Astrocyte of the cerebellum (primary cell): ENCODE measurements around the gene SERPINA4.

Experiments
- DNase-seq: peaks from one replicate; pipeline ENCODE4 v3.0.0-alpha.2; 2011; ENCODE audit warnings: low read depth
- H3K4me3 ChIP-seq: 2 replicates; pipeline ENCODE4 v1.5.1; 2011; ENCODE audit warnings: mild to moderate bottlenecking, low read depth, low read length, moderate library complexity
- in situ Hi-C: cut with HindIII; loops from 2 replicates; pipeline ENCODE4 v1.10.0; 2017; ENCODE audit warnings: low sequenced_read_pairs
- TF ChIP-seq, protein P1 (sequence below): IDR thresholded peaks from 2 replicates; pipeline ENCODE4 v1.5.1; 2012; ENCODE audit warnings: low read length, low read depth, moderate library complexity, mild to moderate bottlenecking; ENCODE audit errors: missing control alignments

The SERPINA4 gene

GRCh38 chr14:94593749-94594431 is 32.6 kb downstream of the SERPINA4 start:
- in situ Hi-C loops: no loop called here
- DNase-seq: no peak
- H3K4me3 ChIP-seq: no peak overlapping the region
- TF ChIP-seq, protein P1, sequence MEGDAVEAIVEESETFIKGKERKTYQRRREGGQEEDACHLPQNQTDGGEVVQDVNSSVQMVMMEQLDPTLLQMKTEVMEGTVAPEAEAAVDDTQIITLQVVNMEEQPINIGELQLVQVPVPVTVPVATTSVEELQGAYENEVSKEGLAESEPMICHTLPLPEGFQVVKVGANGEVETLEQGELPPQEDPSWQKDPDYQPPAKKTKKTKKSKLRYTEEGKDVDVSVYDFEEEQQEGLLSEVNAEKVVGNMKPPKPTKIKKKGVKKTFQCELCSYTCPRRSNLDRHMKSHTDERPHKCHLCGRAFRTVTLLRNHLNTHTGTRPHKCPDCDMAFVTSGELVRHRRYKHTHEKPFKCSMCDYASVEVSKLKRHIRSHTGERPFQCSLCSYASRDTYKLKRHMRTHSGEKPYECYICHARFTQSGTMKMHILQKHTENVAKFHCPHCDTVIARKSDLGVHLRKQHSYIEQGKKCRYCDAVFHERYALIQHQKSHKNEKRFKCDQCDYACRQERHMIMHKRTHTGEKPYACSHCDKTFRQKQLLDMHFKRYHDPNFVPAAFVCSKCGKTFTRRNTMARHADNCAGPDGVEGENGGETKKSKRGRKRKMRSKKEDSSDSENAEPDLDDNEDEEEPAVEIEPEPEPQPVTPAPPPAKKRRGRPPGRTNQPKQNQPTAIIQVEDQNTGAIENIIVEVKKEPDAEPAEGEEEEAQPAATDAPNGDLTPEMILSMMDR: no peak

DNA sequence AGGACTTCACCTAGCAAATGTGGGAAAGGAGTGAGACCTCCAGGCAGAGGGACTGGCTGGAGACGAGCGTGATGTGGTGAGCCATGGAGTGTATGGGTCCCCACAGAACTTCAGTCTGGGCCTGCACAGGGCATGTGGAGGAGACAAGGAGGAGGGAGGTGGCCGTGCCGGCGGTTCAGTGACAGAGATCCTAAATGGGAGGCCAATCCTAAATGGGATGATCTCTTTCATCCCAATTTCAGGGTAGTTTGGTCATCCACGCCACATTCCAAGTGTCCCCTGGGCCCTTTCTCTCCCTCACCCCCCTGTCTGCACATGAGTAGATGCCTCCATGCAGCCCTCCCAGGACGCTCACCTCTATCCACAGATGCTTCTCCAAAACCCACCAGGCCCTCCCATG is 33.2 kb downstream of the SERPINA4 start:
- DNase-seq: no peak
- in situ Hi-C loops: no loop called here
- TF ChIP-seq, protein P1: no peak
- no peak overlapping the region for H3K4me3 ChIP-seq

DNA sequence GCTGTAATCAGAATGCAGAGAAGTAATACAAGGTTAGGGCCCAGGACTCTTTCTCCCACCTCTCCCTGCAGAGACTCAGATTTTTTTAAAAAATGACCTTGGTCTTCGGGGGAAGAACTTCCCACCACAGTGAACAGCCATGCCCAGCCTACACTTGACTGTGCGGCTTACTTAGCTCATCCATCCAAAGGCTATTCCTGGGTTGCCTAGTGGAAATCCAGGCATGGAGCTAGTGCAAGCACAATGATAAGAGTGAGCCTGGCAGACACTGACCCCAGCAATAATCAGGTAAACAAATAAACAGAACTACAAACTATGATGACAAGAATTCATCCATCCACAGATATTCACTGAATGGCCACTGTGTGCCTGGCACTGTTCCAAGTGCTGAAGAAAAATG is 34.7 kb downstream of the SERPINA4 start:
- TF ChIP-seq, protein P1: no peak
- in situ Hi-C loops: no loop called here
- DNase-seq: no peak
- no peak overlapping the region for H3K4me3 ChIP-seq

DNA sequence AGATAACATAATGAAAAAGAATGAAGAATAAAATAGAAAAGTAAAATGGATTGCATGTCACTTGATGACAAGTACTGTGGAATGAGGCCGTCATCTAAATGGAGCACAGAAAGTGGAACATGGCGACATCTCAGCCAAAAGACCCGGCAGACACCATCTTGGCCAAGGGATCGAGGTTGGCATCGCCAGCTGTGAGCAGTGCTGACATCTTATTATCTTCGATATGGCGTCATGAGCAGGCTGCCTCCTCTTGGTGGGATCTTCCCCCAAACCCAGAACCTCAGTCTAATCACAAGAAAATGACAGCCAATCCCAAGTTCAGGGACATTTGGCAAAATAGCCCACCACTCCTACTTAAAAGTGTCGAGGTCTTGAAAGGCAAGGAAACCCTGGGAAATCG is 35.1 kb downstream of the SERPINA4 start:
- no peak overlapping the region for H3K4me3 ChIP-seq
- no peak for DNase-seq
- TF ChIP-seq, protein P1: no peak
- in situ Hi-C loops: no loop called here

GRCh38 chr14:94597788-94598187 is 36.5 kb downstream of the SERPINA4 start:
- H3K4me3 ChIP-seq: no peak overlapping the region
- in situ Hi-C loops: no loop called here
- TF ChIP-seq, protein P1: no peak
- no peak for DNase-seq

DNA sequence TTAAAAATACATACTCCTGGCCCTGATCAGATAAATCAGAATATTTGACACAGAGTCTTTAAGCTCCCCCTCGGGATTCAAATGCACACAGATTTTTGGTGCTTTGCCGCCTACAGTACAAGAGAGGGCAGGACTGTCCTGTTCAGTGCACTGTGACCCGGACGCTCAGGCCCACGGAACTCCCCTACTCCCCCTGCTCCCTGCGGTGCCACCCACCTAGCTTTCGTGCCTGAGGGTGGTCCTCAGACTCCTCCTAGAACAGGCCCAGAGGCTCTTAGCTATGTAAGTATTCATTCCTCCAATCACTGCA is 37.2 kb downstream of the SERPINA4 start:
- DNase-seq: no peak
- H3K4me3 ChIP-seq: no peak overlapping the region
- in situ Hi-C loops: no loop called here
- TF ChIP-seq, protein P1: no peak
